ENCODE measurements around the gene BARHL2. TPM values are rescaled to one million over a fixed set of nuclear protein-coding genes. Genes with fewer than 3 reads are reported as not detected.

The BARHL2 gene
- total RNA-seq, 1 donor = not detected

GRCh38 chr1:90748668-90749067 is 31.6 kb upstream of the BARHL2 start:
- no peak for TF ChIP-seq CTCF (IDR thresholded peaks at IDR 0.05; ENCODE audit: insufficient read depth, low read length)
- DNase-seq (ENCODE audit: low read depth) = no peak
- no peak overlapping the region for H3K4me3 ChIP-seq (ENCODE audit: low read depth, low read length)

- DNase-seq (ENCODE audit: low read depth) = no peak
- TF ChIP-seq CTCF (IDR thresholded peaks at IDR 0.05; ENCODE audit: insufficient read depth, low read length) = no peak
- H3K4me3 ChIP-seq (ENCODE audit: low read depth, low read length) = no peak overlapping the region
These were observed 29.8 kb upstream of the BARHL2 start for GRCh38 chr1:90746857-90747256.

- no peak for TF ChIP-seq CTCF (IDR thresholded peaks at IDR 0.05; ENCODE audit: insufficient read depth, low read length)
- no peak overlapping the region for H3K4me3 ChIP-seq (ENCODE audit: low read depth, low read length)
- no peak for DNase-seq (ENCODE audit: low read depth)
These were observed 28.9 kb upstream of the BARHL2 start for GRCh38 chr1:90745972-90746371.

- H3K4me3 ChIP-seq (ENCODE audit: low read depth, low read length) = no peak overlapping the region
- TF ChIP-seq CTCF (IDR thresholded peaks at IDR 0.05; ENCODE audit: insufficient read depth, low read length) = no peak
- no peak for DNase-seq (ENCODE audit: low read depth)
These were observed 15.0 kb upstream of the BARHL2 start for GRCh38 chr1:90732136-90732535.

GRCh38 chr1:90731382-90732050 is 14.4 kb upstream of the BARHL2 start:
- no peak for TF ChIP-seq CTCF (IDR thresholded peaks at IDR 0.05; ENCODE audit: insufficient read depth, low read length)
- H3K4me3 ChIP-seq (ENCODE audit: low read depth, low read length) = no peak overlapping the region
- no peak for DNase-seq (ENCODE audit: low read depth)

GRCh38 chr1:90730243-90731022 is 13.3 kb upstream of the BARHL2 start:
- H3K4me3 ChIP-seq (ENCODE audit: low read depth, low read length) = peak overlapping the region; percentile 10
- peak; percentile 10 for DNase-seq (ENCODE audit: low read depth)
- TF ChIP-seq CTCF (IDR thresholded peaks at IDR 0.05; ENCODE audit: insufficient read depth, low read length) = no peak

Measured in fibroblast of the aortic adventitia (primary cell).